Naive thymus-derived CD8-positive, alpha-beta T cell (primary cell): ENCODE results near the gene NAPEPLD. TPM values are rescaled to one million over a fixed set of nuclear protein-coding genes. Genes with fewer than 3 reads are reported as not detected.
"Not testable (repeated sequence)": the region's sequence is repeated elsewhere in the genome, so short reads cannot be mapped to it uniquely, and the experiment has no call there.

ENCODE experiments used
- ATAC-seq, 2 donors: fragments of 150-1000 bp; cut with Tn5 transposase in 1 of 2; sonication (Bioruptor Pico), chemical (Tn5 transposase) in 1 of 2; 1 replicate in 1 of 2; 2 replicates in 1 of 2; pipeline ENCODE4 v1.10.0; 2021; ENCODE audit warnings: mild to moderate bottlenecking in 2 of 2, moderate library complexity in 2 of 2
- POLR2A ChIA-PET: fragments of 350-600 bp; sonication (Branson Sonifier 250); formaldehyde crosslinking; loops from one replicate; lab custom pipeline; 2021; ENCODE audit warnings: antibody characterized with exemption; lab: Charles Lee
- DNase-seq, 10 donors: peaks; one replicate each; pipeline versions ENCODE4 v3.0.0 to v3.0.0-alpha.2; 2020 to 2022
- H3K27ac Mint-ChIP-seq, 10 donors: one replicate each; pipeline ENCODE4 v1.8.0; 2020 to 2022; ENCODE audit warnings: mild to moderate bottlenecking in 10 of 10, mixed read lengths in 10 of 10, moderate library complexity in 4 of 10, inconsistent platforms in 1 of 10
- H3K27me3 Mint-ChIP-seq, 5 donors: one replicate each; pipeline ENCODE4 v1.8.0; 2021 to 2022; ENCODE audit warnings: mixed read lengths in 5 of 5
- H3K36me3 Mint-ChIP-seq, 3 donors: one replicate each; pipeline ENCODE4 v1.8.0; 2020 to 2022; ENCODE audit warnings: mixed read lengths in 3 of 3, mild to moderate bottlenecking in 2 of 3, inconsistent platforms in 1 of 3
- H3K4me1 Mint-ChIP-seq, 4 donors: one replicate each; pipeline ENCODE4 v1.8.0; 2021 to 2022; ENCODE audit warnings: mixed read lengths in 4 of 4
- H3K4me3 Mint-ChIP-seq, 10 donors: one replicate each; pipeline ENCODE4 v1.8.0; 2020 to 2022; ENCODE audit warnings: mild to moderate bottlenecking in 10 of 10, mixed read lengths in 10 of 10, moderate library complexity in 6 of 10, inconsistent platforms in 1 of 10
- H3K9me3 Mint-ChIP-seq, 9 donors: one replicate each; pipeline ENCODE4 v1.8.0; 2020 to 2022; ENCODE audit warnings: mixed read lengths in 9 of 9, mild to moderate bottlenecking in 3 of 9, inconsistent platforms in 1 of 9, moderate library complexity in 1 of 9
- polyA plus RNA-seq, 3 donors: library from polyadenylated mRNA; unstranded; fragments of 300-500 nt; fragmentation: Illumina TruSeq; gene quantifications; one replicate each; pipeline ENCODE4 v1.2.3, GENCODE V29; 2021
- total RNA-seq, 8 experiments: library from RNA in 2 of 8; stranded (reverse) in 2 of 8; gene quantifications; one replicate each; pipeline ENCODE4 v1.2.3 and lab custom pipeline; 2021 to 2026

NAPEPLD gene
- total and polyA plus RNA-seq, 5 experiments from 2014 or later, result 4.9 to 16.9 (median 8.2) TPM

DNA sequence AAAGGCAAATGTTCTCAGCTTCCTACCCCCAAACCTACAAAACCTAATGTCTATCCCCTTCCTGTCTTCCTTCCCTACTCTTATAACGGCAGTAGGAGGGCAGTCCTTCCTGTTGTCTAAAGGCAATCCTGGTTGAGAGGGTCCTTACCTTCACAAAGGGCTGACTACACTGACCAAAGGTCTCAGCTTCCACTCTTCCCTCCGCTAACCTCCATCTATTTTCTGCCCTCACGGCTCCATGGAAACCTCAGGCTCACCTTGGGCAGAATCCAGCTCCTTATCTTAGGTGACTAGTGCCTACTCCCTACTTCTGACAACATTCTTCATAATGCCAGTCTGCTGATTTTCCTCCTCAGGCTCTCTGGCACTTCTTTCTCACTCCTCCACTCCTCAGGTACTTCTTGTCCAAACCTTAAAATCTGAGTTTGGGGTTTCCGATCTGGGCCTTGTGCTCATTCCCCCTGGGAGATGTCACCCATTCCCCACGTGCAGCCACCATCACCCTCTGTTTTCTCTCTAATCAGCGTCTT lies 74.8 kb downstream of the NAPEPLD start:
- Mint-ChIP-seq H3K36me3 (peaks cover 0 to 7% (median 4%) of the 10 kb centered on the region in 3 donors), H3K4me1 (peaks cover 21 to 45% (median 38%) of the 10 kb centered on the region in 4 donors), H3K9me3 (no peaks in the 10 kb centered on the region), H3K27ac (peak overlapping the region; percentile 86 to 99 (median 95)), H3K27me3 (no peaks in the 10 kb centered on the region), H3K4me3 (peak overlapping the region; percentile 86 to 97 (median 93))
- ATAC-seq (no peak), DNase-seq (peak in 1 of 10 donors; percentile 20)
- POLR2A ChIA-PET, result interaction anchor here (1.2 to 2.7 kb wide), 6 partner anchors 10 to 1867 kb away, joined by 3 to 26 read pairs (median 5); partner anchors contain the start of genes FAM185A and NAPEPLD

DNA sequence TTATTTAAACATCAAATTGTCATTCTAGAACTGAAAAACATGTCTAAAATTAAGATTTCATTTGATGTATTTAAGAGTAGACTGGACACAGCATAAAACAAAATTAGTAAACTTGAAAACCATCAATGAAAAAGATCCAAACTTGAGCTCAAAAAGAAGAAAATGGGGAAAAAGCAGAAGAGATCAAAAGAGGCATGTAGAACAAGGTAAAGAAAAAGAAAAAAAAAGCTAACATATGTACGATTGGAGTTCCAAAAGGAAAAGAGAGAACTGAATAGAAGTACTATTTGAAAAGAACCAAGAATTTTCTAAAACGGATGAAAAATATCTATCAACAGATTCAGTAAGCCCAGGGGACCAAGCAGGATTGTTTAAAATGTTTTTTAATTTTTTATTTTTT lies 77.9 kb downstream of the NAPEPLD start:
- peaks cover 0 to 4% (median 0%) of the 10 kb centered on the region in 5 donors for H3K27me3 Mint-ChIP-seq
- H3K9me3 Mint-ChIP-seq, result no peaks in the 10 kb centered on the region
- H3K4me3 Mint-ChIP-seq, result no peak overlapping the region
- POLR2A ChIA-PET, result no interaction called here
- peaks cover 0 to 2% (median 1%) of the 10 kb centered on the region in 3 donors for H3K36me3 Mint-ChIP-seq
- no peak overlapping the region for H3K27ac Mint-ChIP-seq
- peaks cover 17 to 22% (median 20%) of the 10 kb centered on the region in 4 donors for H3K4me1 Mint-ChIP-seq
- DNase-seq (no peak), ATAC-seq (no peak)

DNA sequence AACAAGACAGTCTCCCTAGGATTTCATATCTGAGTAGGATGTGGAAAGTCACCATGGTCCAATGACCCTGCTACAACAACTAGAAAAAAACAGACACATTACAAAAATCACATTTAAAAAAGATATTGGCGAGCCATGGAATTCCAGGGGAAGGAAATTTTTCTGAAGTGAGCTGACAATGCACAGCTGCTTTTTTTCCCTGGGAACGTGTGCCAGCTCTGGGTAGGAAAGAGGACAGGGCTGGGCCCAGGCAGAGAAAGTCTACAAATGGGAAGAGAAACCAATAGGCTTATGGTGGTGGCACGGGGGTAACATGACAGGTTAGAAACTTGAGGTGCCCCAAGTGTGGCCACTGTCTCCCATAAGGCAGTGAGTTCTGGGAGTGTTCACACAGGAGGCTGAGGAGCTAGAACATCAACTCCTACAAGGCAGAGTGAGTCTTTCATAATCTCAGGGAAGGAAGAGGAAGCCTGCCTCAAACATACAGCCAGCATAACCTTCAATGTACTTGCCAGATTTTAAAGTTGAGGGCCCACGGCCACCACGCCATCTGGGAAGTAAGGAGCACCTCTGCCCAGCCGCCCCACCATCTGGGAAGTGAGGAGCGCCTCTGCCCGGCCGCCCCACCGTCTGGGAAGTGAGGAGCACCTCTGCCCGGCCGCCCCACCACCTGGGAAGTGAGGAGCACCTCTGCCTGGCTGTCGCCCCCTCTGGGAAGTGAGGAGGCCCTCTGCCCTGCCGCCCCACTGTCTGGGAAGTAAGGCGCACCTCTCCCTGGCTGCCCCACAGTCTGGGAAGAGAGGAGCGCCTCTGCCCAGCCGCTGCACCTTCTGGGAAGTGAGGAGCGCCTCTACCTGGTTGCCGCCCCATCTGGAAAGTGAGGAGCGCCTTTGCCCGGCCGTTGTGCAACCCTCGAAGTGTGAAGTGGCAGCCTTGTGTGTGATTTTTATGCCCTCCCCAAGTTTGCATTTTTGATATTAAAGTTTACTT lies 80.2 kb downstream of the NAPEPLD start:
- Mint-ChIP-seq H3K27me3 (peaks cover 0 to 4% (median 0%) of the 10 kb centered on the region in 5 donors), H3K4me3 (peak overlapping the region in 1 of 10 donors; percentile 29), H3K36me3 (peaks cover 0 to 1% (median 0%) of the 10 kb centered on the region in 3 donors), H3K9me3 (no peaks in the 10 kb centered on the region), H3K4me1 (peaks cover under 1 to 7% (median 2%) of the 10 kb centered on the region in 4 donors), H3K27ac (no peak overlapping the region)
- DNase-seq (no peak), ATAC-seq (no peak)
- POLR2A ChIA-PET, result no interaction called here

DNA sequence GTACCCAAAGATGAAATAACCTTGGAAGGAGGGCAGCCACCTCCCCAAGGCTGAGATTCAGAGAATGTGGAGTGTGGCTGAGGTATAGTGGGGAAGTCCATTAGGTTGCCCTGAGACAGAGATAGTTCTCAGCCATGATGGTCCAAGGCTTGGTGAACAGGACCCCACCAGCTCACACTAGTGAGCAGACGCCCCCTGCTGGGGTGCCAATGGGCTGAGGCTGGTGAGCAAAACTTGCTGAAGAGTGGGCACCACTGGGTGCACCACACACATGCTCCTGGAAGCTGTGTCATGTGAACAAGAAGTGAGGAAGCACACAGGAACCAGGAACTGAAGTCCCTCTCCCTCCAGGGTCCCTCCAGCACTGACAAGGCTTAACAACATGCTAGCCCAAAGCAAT lies 83.2 kb downstream of the NAPEPLD start:
- Mint-ChIP-seq H3K27ac (peak overlapping the region in 1 of 10 donors; percentile 67), H3K27me3 (peaks cover 0 to 4% (median 0%) of the 10 kb centered on the region in 5 donors), H3K9me3 (no peaks in the 10 kb centered on the region), H3K4me1 (peaks cover 0 to 8% (median 1%) of the 10 kb centered on the region in 4 donors), H3K36me3 (peaks cover 0 to 1% (median 0%) of the 10 kb centered on the region in 3 donors), H3K4me3 (no peak overlapping the region)
- POLR2A ChIA-PET, result interaction anchor here (1.3 kb wide), 1 partner anchor 9 kb away, joined by 4 read pairs; the partner anchor contains the start of genes ARMC10 and FBXL13
- DNase-seq, result peak in 9 of 10 donors; percentile 5 to 67 (median 25)
- ATAC-seq, result peak; percentile 54 to 68

DNA sequence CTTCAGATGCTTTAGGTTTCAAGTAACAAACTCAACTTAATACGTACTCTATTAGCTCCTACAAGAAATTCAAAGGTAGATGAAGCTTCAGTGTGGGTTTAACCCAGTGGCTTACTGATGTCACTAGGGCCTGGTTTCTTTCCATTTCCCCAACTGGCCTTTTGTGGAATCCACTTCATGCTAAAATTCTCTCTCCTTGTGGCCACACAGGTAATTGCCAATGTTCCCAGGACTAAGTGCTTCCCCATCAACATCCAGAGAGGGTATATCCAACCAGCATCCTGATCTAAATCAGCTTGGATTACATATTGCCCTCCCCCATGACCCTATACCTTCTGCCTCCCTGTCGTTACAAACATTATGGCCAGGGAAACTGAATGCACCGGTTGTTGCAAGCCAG lies 85.0 kb downstream of the NAPEPLD start:
- DNase-seq (no peak), ATAC-seq (no peak)
- Mint-ChIP-seq H3K27me3 (peaks cover 0 to 4% (median 0%) of the 10 kb centered on the region in 5 donors), H3K4me1 (peaks cover 0 to 8% (median 1%) of the 10 kb centered on the region in 4 donors), H3K4me3 (no peak overlapping the region), H3K36me3 (no peaks in the 10 kb centered on the region), H3K27ac (no peak overlapping the region), H3K9me3 (no peaks in the 10 kb centered on the region)
- POLR2A ChIA-PET, result no interaction called here

DNA sequence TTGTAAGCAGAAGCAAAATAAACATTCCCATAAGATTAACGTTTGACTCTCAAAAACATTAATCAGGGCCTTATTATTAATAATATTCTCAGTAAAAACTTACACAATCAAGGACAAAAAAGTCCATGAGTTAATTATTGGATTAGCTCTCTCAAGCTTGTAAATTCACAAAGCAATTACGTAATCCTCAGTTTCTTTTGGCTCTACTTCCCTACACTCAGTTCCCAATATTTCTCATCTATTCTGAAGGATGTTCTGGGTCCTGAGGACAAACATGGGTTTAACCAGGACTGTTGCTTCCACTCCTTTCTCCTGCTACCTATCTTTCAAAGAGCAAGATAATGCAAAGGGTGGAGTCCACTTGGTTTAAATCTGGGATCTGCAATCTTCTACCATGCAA lies 89.4 kb downstream of the NAPEPLD start:
- POLR2A ChIA-PET, result no interaction called here
- H3K36me3 Mint-ChIP-seq, result peaks cover 0 to 8% (median under 1%) of the 10 kb centered on the region in 3 donors

DNA sequence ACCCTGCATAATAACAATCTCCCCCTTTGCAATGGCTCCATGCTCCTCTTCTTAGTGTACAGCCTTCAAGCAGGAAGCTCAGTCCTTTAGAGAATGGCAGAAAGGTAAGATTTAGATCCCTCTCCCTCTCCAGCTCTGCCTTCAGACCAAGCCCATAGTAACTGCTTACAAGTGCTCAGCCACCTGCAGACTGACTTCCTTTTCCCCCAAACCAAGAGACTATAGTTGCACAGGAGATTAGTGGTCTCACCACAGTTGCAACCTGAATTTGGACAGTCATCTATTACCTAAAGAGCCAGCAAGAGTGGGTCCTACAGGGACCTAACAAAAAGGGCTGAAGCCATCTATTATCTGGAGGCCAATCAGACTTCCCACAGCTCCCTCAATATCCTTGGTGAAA lies 90.8 kb downstream of the NAPEPLD start:
- Mint-ChIP-seq H3K4me1 (peaks cover 0 to 2% (median under 1%) of the 10 kb centered on the region in 4 donors), H3K4me3 (no peak overlapping the region), H3K27me3 (no peaks in the 10 kb centered on the region), H3K36me3 (peaks cover 0 to 15% (median 2%) of the 10 kb centered on the region in 3 donors), H3K27ac (no peak overlapping the region), H3K9me3 (no peaks in the 10 kb centered on the region)
- no peak for ATAC-seq
- no peak for DNase-seq
- POLR2A ChIA-PET, result interaction anchor here (1.0 kb wide), 1 partner anchor 15 kb away, joined by 3 read pairs; no protein-coding TSS in a partner anchor

More for the DNA sequence above, 89.4 kb downstream of the NAPEPLD start:
- ATAC-seq, result no peak
- DNase-seq, result no peak
- Mint-ChIP-seq H3K4me3 (no peak overlapping the region), H3K27ac (no peak overlapping the region), H3K4me1 (peaks cover 0 to 2% (median under 1%) of the 10 kb centered on the region in 4 donors), H3K9me3 (no peaks in the 10 kb centered on the region), H3K27me3 (no peaks in the 10 kb centered on the region)

DNA sequence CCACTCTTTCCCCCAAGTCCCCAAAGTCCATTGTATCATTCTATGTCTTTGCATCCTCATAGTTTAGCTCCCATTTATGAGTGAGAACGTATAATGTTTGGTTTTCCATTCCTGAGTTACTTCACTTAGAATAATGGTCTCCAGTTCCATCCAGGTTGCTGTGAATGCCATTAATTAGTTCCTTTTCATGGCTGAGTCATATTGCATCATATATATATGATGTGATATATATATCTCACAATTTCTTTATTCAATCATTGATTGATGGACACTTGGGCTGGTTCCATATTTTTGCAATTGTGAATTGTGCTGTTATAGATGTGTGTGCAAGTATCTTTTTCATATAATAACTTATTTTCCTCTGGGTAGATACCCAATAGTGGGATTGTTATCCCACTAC lies 92.9 kb downstream of the NAPEPLD start:
- H3K27me3 Mint-ChIP-seq, H3K4me3 Mint-ChIP-seq, DNase-seq, H3K4me1 Mint-ChIP-seq, ATAC-seq, H3K9me3 Mint-ChIP-seq, H3K27ac Mint-ChIP-seq, POLR2A ChIA-PET: not testable (repeated sequence)
- H3K36me3 Mint-ChIP-seq, result peaks cover 0 to 15% (median 2%) of the 10 kb centered on the region in 3 donors

DNA sequence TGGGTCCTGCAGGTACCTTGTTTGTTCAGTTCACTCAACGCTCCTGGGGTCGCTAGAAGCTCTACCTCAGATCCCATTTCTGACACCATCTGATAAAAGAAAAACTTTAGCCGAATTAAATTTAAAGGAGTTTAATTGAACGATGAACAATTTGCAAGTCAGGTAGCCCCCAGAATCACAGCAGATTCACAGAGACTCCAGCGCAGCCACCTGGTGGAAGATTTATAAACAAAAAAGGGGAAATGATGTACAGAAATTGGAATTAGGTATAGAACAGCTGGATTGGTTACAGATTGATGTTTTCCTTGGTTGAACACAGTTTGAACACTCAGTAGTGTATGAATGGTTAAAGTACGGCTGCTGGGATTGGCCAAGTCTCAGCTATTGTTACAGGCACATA lies 97.4 kb downstream of the NAPEPLD start:
- Mint-ChIP-seq H3K27me3 (no peaks in the 10 kb centered on the region), H3K9me3 (peaks cover 0 to 6% (median 0%) of the 10 kb centered on the region in 9 donors), H3K27ac (no peak overlapping the region), H3K4me3 (no peak overlapping the region), H3K36me3 (peaks cover 7 to 19% (median 11%) of the 10 kb centered on the region in 3 donors), H3K4me1 (no peaks in the 10 kb centered on the region)
- POLR2A ChIA-PET, result no interaction called here
- ATAC-seq (no peak), DNase-seq (no peak)

Other genes with a start within 250 kb of the NAPEPLD start
- gene LRRC17, start 236.1 kb downstream of the NAPEPLD start, total RNA-seq, result under 1 TPM in 1 of 2 experiments, not detected in 1; 0.60 TPM
- gene LRRC17, start 236.1 kb downstream of the NAPEPLD start, polyA plus RNA-seq, result not detected
- gene FBXL13, start 74.3 kb downstream of the NAPEPLD start, total RNA-seq, result 1 to 10 TPM; 2.5 to 3.3 TPM
- gene FBXL13, start 74.3 kb downstream of the NAPEPLD start, polyA plus RNA-seq, result 1 to 10 TPM in 1 of 3 donors, under 1 TPM in 2; 0.28 to 1.3 (median 0.85) TPM
- gene ARMC10, start 74.0 kb downstream of the NAPEPLD start, total RNA-seq, result 10 to 100 TPM; 27.3 to 28.7 TPM
- gene ARMC10, start 74.0 kb downstream of the NAPEPLD start, polyA plus RNA-seq, result 10 to 100 TPM; 38.3 to 45.8 (median 41.0) TPM
- gene PMPCB, start 148.3 kb upstream of the NAPEPLD start, total RNA-seq, result 10 to 100 TPM; 80.0 to 89.0 TPM
- gene PMPCB, start 148.3 kb upstream of the NAPEPLD start, polyA plus RNA-seq, result 10 to 100 TPM; 75.0 to 80.6 (median 75.5) TPM
- 10 to 100 TPM; 42.7 to 43.2 TPM for gene DNAJC2, start 195.7 kb upstream of the NAPEPLD start, total RNA-seq
- 10 to 100 TPM; 14.8 to 28.0 (median 21.8) TPM for gene DNAJC2, start 195.7 kb upstream of the NAPEPLD start, polyA plus RNA-seq
- gene PSMC2, start 198.5 kb upstream of the NAPEPLD start, total RNA-seq, result 10 to 100 TPM; 68.8 to 73.5 TPM
- gene PSMC2, start 198.5 kb upstream of the NAPEPLD start, polyA plus RNA-seq, result 10 to 100 TPM; 90.3 to 95.5 (median 94.2) TPM